ENCODE results near the gene NT5C2.
"Not testable (repeated sequence)": the region's sequence is repeated elsewhere in the genome, so short reads cannot be mapped to it uniquely, and the experiment has no call there.

The NT5C2 gene

DNA sequence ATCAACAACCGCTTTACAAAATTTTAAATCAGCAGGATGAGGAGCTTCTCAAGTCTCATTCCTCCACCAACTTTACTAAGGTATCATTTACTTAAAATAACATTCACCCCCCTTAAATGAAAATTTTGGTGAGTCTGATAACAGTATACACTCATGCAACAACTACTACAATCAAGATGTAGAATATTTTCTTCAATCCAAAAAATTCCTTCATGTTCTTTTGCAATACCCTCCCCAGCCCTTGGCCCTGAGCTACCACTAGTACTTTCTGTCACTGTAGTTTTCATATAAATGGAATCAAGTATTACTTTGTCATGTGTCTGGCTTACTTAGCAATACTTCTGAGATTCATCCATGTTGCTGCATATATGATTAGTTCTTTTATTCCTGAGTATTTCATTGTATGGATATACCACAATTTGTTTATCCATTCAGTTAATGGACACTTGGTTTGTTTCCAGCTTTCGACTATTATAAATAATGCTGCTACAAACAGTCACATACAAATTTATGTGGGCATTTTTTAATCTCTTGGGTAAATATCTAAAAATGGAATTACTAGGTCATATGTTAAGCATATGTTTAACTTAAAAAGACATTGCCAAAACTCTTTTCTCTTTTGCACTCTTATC lies 43.0 kb downstream of the NT5C2 start:
- H3K9ac ChIP-seq (ENCODE audit: low read length): no peak overlapping the region
- peaks cover 31% of the 10 kb centered on the region for H3K4me1 ChIP-seq (ENCODE audit: control insufficient read depth, insufficient read depth, low read length)
- peaks cover 3% of the 10 kb centered on the region for H3K36me3 ChIP-seq (ENCODE audit: control insufficient read depth, insufficient read depth, low read length)
- H3K4me3 ChIP-seq (ENCODE audit: low read length): no peak overlapping the region
- H3K27ac ChIP-seq (ENCODE audit: low read depth, low read length): no peak overlapping the region
- no peaks in the 10 kb centered on the region for H3K27me3 ChIP-seq (ENCODE audit: control insufficient read depth, insufficient read depth, low read length)

DNA sequence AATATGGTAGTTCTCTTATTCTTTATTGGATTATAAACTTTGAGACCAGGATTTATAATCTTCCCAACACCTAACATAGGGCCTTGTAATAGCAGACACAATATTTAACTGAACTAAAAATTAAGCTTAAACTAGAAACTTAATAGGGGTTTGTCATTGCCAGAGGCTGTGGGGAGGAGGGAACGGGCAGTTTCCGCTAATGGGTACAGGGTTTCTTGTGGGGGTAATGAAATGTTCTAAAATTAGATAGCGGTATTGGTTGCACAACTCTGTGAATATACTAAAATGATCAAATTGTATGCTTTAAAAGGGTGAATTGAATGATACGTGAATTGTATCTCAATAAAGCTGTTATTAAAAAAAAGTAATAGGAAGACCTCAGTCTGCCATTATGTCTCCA lies 45.4 kb downstream of the NT5C2 start:
- Histone ChIP-seq H3K4me3 (ENCODE audit: low read length) (no peak overlapping the region), H3K9ac (ENCODE audit: low read length) (no peak overlapping the region), H3K27me3 (ENCODE audit: control insufficient read depth, insufficient read depth, low read length) (no peaks in the 10 kb centered on the region), H3K4me1 (ENCODE audit: control insufficient read depth, insufficient read depth, low read length) (peaks cover 23% of the 10 kb centered on the region), H3K36me3 (ENCODE audit: control insufficient read depth, insufficient read depth, low read length) (peaks cover 3% of the 10 kb centered on the region), H3K27ac (ENCODE audit: low read depth, low read length) (no peak overlapping the region)

DNA sequence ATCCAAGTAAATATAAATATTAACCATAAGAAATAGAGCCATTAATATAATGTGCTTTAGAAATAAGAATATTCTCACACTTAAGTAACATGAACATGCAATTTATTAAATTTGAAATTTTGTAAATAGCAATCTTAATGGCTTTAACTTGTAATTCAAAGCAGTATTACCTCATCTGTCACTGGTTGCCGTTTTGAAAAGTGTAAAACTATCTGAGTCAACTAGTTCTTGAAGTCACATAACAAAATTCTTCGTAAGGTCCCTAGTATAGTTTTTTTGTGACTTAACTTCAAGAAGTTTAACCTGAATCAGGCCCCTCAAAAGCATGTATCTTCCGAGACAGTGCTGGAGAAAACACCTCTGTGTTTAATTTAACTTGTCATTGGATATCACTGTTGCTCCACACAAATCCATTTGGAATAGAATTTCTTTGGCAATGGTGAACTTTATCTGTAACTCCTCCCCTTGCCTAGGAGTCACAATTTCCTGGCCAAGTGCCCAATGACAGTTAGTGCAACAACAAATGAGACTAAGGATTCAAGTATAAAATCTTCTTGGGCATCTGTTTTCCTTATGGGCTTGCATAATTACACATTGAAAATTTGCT lies 47.1 kb downstream of the NT5C2 start:
- H3K4me3 ChIP-seq (ENCODE audit: low read length): no peak overlapping the region

DNA sequence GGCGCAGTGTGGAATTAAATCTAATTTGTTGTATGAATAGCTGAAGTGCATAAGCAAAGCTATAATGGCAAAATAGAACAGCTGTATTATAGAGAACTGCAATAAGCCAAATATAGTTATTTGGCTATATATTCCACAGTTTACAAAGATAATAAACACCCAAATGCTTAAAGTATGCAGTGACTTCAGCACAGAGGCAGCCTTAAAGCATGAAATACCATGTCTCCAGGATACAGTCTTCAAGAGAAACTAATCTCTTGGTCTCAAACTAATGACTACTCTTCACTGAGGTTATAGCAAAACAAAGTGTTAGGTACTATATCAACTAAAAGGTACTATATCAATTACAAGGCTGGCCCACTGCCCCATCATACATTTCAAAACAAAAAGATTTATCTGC lies 48.0 kb downstream of the NT5C2 start:
- Histone ChIP-seq H3K4me1 (ENCODE audit: control insufficient read depth, insufficient read depth, low read length) (peaks cover 20% of the 10 kb centered on the region), H3K27ac (ENCODE audit: low read depth, low read length) (peak overlapping the region; percentile 37)

More for the DNA sequence above, 47.1 kb downstream of the NT5C2 start:
- Histone ChIP-seq H3K9ac (ENCODE audit: low read length) (no peak overlapping the region), H3K27ac (ENCODE audit: low read depth, low read length) (no peak overlapping the region), H3K4me1 (ENCODE audit: control insufficient read depth, insufficient read depth, low read length) (peaks cover 20% of the 10 kb centered on the region), H3K36me3 (ENCODE audit: control insufficient read depth, insufficient read depth, low read length) (peaks cover 3% of the 10 kb centered on the region), H3K27me3 (ENCODE audit: control insufficient read depth, insufficient read depth, low read length) (no peaks in the 10 kb centered on the region)

DNA sequence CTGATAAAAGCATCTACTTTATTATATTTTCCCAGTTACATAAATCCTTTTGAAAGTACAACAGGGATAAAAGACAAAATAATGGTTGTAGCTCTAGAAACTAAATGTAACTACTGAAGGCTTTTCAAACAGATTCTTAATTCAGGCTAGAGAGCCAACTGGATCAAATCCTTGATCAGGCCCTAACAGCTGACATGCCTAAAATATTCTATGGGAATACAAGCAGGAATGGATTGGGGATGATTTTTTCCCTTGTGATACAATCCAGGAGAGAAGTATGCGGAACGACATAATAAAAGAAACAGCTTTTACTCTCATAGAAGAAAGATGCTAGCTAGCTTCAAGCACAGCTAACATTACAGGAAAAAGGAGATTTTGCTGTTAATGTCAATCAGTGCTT lies 49.0 kb downstream of the NT5C2 start:
- Histone ChIP-seq H3K27ac (ENCODE audit: low read depth, low read length) (no peak overlapping the region), H3K4me3 (ENCODE audit: low read length) (no peak overlapping the region), H3K27me3 (ENCODE audit: control insufficient read depth, insufficient read depth, low read length) (no peaks in the 10 kb centered on the region), H3K36me3 (ENCODE audit: control insufficient read depth, insufficient read depth, low read length) (peaks cover 3% of the 10 kb centered on the region), H3K9ac (ENCODE audit: low read length) (no peak overlapping the region), H3K4me1 (ENCODE audit: control insufficient read depth, insufficient read depth, low read length) (peaks cover 20% of the 10 kb centered on the region)

More for the DNA sequence above, 48.0 kb downstream of the NT5C2 start:
- no peaks in the 10 kb centered on the region for H3K27me3 ChIP-seq (ENCODE audit: control insufficient read depth, insufficient read depth, low read length)
- H3K9ac ChIP-seq (ENCODE audit: low read length): no peak overlapping the region
- peaks cover 3% of the 10 kb centered on the region for H3K36me3 ChIP-seq (ENCODE audit: control insufficient read depth, insufficient read depth, low read length)
- no peak overlapping the region for H3K4me3 ChIP-seq (ENCODE audit: low read length)

DNA sequence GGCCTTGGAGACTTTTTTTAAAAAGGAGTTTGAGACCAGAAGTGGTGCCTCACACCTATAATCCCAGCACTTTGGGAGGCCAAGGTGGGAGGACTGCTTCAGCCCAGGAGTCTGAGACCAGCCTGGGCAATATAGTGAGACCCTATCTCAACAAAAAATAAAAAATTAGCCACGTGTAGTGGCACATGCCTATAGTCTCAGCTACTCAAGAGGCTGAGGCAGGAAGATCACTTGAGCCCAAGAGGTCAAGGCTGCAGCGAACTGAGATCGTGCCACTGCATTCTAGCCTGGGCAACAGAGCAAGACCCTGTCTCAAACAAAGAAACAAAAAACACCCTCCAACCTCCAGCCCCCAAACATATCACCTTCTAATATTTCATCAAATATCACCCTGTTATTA lies 49.4 kb downstream of the NT5C2 start:
- not testable (repeated sequence) for H3K4me3 ChIP-seq (ENCODE audit: low read length); H3K36me3 ChIP-seq (ENCODE audit: control insufficient read depth, insufficient read depth, low read length); H3K27me3 ChIP-seq (ENCODE audit: control insufficient read depth, insufficient read depth, low read length); H3K27ac ChIP-seq (ENCODE audit: low read depth, low read length); H3K9ac ChIP-seq (ENCODE audit: low read length)
- peaks cover 20% of the 10 kb centered on the region for H3K4me1 ChIP-seq (ENCODE audit: control insufficient read depth, insufficient read depth, low read length)

DNA sequence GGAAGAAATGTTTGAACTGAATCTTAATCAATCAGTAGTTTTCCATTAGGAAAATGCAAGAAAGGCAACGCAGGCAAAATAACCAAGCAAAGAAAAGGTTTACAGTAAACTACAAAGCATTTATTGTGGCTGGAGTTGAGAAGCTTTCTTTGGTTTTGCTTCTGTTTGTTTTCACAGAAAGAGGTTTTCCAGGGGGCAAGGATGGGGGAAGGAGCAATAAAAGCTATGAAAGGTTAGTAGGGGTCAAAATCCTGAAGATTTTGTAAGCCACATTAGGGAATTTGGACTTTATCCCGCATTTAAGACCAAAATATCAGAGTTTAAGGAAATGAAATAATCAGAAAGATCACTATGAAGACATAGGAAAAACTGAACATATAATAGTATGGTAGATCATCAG lies 51.1 kb downstream of the NT5C2 start:
- Histone ChIP-seq H3K9ac (ENCODE audit: low read length) (no peak overlapping the region), H3K4me1 (ENCODE audit: control insufficient read depth, insufficient read depth, low read length) (peaks cover 20% of the 10 kb centered on the region), H3K36me3 (ENCODE audit: control insufficient read depth, insufficient read depth, low read length) (peaks cover 11% of the 10 kb centered on the region), H3K27me3 (ENCODE audit: control insufficient read depth, insufficient read depth, low read length) (no peaks in the 10 kb centered on the region), H3K27ac (ENCODE audit: low read depth, low read length) (no peak overlapping the region), H3K4me3 (ENCODE audit: low read length) (no peak overlapping the region)

DNA sequence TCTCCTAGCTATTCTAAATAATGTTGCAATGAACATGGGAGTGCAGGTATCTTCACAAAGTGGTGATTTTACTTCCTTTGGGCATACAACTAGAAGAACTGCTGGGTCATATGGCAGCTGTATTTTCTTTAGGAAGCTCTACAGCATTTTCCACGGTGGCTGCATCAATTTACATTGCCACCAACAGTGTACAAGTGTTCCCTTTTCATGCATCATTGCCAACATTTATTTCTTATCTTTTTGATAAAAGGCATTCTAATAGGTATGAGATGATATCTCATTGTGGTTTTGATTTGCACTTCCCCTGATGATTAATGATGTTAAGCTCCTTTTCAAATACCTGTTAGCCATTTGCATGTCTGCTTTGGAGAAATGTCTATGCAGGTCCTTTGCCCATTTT lies 52.6 kb downstream of the NT5C2 start:
- Histone ChIP-seq H3K9ac (ENCODE audit: low read length) (no peak overlapping the region), H3K4me1 (ENCODE audit: control insufficient read depth, insufficient read depth, low read length) (peaks cover 8% of the 10 kb centered on the region), H3K4me3 (ENCODE audit: low read length) (no peak overlapping the region), H3K27me3 (ENCODE audit: control insufficient read depth, insufficient read depth, low read length) (no peaks in the 10 kb centered on the region), H3K36me3 (ENCODE audit: control insufficient read depth, insufficient read depth, low read length) (peaks cover 9% of the 10 kb centered on the region), H3K27ac (ENCODE audit: low read depth, low read length) (no peak overlapping the region)

DNA sequence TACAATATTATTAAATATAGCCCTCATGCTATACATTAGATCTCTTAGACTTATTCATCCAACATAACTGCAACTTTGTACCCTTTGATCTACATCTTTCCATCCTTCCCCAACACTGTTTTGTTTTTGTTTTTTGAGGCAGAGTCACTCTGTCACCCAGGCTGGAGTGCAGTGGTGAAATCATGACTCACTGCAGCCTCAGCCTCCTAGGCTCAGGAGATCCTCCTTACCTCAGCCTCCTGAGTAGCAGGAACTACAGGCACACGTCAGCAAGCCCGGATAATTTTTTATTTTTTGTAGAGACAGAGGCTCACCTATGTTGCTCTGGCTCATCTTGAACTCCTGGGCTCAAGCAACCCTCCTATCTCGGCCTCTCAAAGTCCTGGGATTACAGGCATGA lies 53.3 kb downstream of the NT5C2 start:
- peaks cover 9% of the 10 kb centered on the region for H3K36me3 ChIP-seq (ENCODE audit: control insufficient read depth, insufficient read depth, low read length)
- H3K4me3 ChIP-seq (ENCODE audit: low read length): no peak overlapping the region
- H3K4me1 ChIP-seq (ENCODE audit: control insufficient read depth, insufficient read depth, low read length): peaks cover 3% of the 10 kb centered on the region
- H3K27me3 ChIP-seq (ENCODE audit: control insufficient read depth, insufficient read depth, low read length): no peaks in the 10 kb centered on the region
- no peak overlapping the region for H3K27ac ChIP-seq (ENCODE audit: low read depth, low read length)
- no peak overlapping the region for H3K9ac ChIP-seq (ENCODE audit: low read length)

DNA sequence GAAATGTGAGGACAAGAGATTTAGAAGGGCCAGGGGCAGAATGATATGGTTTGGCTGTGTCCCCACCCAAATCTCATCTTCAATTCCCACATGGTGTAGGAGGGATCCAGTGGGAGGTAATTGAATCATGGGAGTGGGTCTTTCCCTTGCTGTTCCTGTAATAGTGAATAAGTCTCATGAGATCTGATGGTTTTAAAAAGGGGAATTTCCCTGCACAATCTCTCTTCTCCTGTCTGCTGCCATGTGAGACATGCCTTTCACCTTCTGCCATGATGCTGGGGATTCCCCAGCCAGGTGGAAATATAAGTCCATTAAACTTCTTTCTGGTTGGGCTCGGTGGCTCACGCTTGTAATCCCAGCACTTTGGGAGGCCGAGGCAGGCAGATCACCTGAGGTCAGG lies 57.9 kb downstream of the NT5C2 start:
- H3K4me3 ChIP-seq (ENCODE audit: low read length); H3K36me3 ChIP-seq (ENCODE audit: control insufficient read depth, insufficient read depth, low read length); H3K9ac ChIP-seq (ENCODE audit: low read length); H3K27ac ChIP-seq (ENCODE audit: low read depth, low read length); H3K27me3 ChIP-seq (ENCODE audit: control insufficient read depth, insufficient read depth, low read length); H3K4me1 ChIP-seq (ENCODE audit: control insufficient read depth, insufficient read depth, low read length): not testable (repeated sequence)

DNA sequence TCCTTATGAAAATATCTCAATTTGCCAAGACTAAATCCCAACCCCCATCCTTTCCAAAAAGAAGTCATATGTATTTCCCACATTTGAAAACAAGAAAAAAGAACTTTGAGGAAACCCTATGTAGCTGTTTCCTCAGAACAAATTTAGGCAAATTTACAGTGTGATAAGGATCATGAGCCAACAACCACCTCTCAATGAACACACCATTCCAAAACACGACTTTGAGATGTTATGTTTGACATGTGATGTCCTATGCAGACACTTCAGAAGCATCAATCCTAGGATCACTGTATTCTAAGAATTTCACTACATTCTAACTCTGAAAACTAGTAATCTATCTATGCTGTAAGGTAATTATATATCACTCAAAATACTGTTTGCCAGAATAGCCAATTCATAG lies 62.2 kb downstream of the NT5C2 start:
- Histone ChIP-seq H3K27ac (ENCODE audit: low read depth, low read length) (no peak overlapping the region), H3K36me3 (ENCODE audit: control insufficient read depth, insufficient read depth, low read length) (no peaks in the 10 kb centered on the region), H3K4me3 (ENCODE audit: low read length) (no peak overlapping the region), H3K27me3 (ENCODE audit: control insufficient read depth, insufficient read depth, low read length) (no peaks in the 10 kb centered on the region), H3K9ac (ENCODE audit: low read length) (no peak overlapping the region), H3K4me1 (ENCODE audit: control insufficient read depth, insufficient read depth, low read length) (no peaks in the 10 kb centered on the region)

DNA sequence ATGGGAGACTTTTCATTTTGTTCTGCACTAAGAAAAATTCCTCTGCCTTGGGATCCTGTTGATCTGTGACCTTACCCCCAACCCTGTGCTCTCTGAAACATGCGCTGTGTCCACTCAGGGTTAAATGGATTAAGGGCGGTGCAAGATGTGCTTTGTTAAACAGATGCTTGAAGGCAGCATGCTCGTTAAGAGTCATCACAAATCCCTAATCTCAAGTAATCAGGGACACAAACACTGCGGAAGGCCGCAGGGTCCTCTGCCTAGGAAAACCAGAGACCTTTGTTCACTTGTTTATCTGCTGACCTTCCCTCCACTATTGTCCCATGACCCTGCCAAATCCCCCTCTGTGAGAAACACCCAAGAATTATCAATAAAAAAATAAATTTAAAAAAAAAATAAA lies 62.9 kb downstream of the NT5C2 start:
- H3K9ac ChIP-seq (ENCODE audit: low read length); H3K27me3 ChIP-seq (ENCODE audit: control insufficient read depth, insufficient read depth, low read length); H3K36me3 ChIP-seq (ENCODE audit: control insufficient read depth, insufficient read depth, low read length); H3K4me3 ChIP-seq (ENCODE audit: low read length); H3K27ac ChIP-seq (ENCODE audit: low read depth, low read length); H3K4me1 ChIP-seq (ENCODE audit: control insufficient read depth, insufficient read depth, low read length): not testable (repeated sequence)

DNA sequence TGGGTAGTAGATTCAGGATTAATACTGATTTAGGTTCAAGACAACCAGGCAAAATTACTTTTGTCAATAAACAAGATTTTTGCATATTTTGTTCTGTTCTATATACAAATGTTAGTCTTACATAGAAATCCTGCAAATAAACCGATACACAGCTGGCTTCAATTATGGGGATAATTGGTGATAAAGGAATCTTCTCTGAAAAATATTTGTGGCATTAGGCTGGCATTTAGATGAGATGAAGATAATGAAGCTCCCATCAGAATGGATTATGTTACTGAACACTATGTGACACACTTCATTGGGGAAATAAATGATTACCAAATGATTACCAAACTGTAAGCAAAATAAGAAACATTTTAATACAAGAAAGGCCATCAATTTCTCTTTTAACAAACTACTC lies 65.8 kb downstream of the NT5C2 start:
- no peaks in the 10 kb centered on the region for H3K36me3 ChIP-seq (ENCODE audit: control insufficient read depth, insufficient read depth, low read length)
- H3K9ac ChIP-seq (ENCODE audit: low read length): no peak overlapping the region
- H3K27me3 ChIP-seq (ENCODE audit: control insufficient read depth, insufficient read depth, low read length): no peaks in the 10 kb centered on the region
- H3K27ac ChIP-seq (ENCODE audit: low read depth, low read length): no peak overlapping the region
- H3K4me1 ChIP-seq (ENCODE audit: control insufficient read depth, insufficient read depth, low read length): no peaks in the 10 kb centered on the region
- no peak overlapping the region for H3K4me3 ChIP-seq (ENCODE audit: low read length)

All from rectal smooth muscle tissue (tissue), 1 donor.